HG03045 (cell line): Measurements from ENCODE around the gene VPS72.
"Not testable (repeated sequence)": the region's sequence is repeated elsewhere in the genome, so short reads cannot be mapped to it uniquely, and the experiment has no call there.

Source experiments
- ATAC-seq: cut with Tn5 transposase; IDR thresholded peaks from one replicate; pipeline ENCODE4 v1.9.1; 2021; ENCODE audit warnings: mild to moderate bottlenecking, moderate library complexity; ENCODE audit not compliant: unreplicated experiment

Gene VPS72

GRCh38 chr1:151188667-151189066 lies 1.3 kb downstream of the VPS72 start:
- not testable (repeated sequence) for ATAC-seq

- ATAC-seq, result no peak
Measured at GRCh38 chr1:151187205-151187604, 2.8 kb downstream of the VPS72 start.

GRCh38 chr1:151184211-151184610 lies 5.8 kb downstream of the VPS72 start:
- ATAC-seq, result no peak

- no peak for ATAC-seq
Measured at GRCh38 chr1:151176514-151177045, 13.4 kb downstream of the VPS72 start.

- no peak for ATAC-seq
Measured at GRCh38 chr1:151175863-151176262, 14.1 kb downstream of the VPS72 start, which contains the start of gene TMOD4. Gene TMOD4, minus strand, starts transcription at chr1:151175981. Its CDS starts 1,106 bp downstream, at chr1:151174875.

GRCh38 chr1:151175041-151175741 lies 14.8 kb downstream of the VPS72 start:
- no peak for ATAC-seq

- ATAC-seq, result no peak
Measured at GRCh38 chr1:151171190-151171589, 18.8 kb downstream of the VPS72 start.

GRCh38 chr1:151167116-151167515 lies 22.9 kb downstream of the VPS72 start:
- no peak for ATAC-seq

GRCh38 chr1:151166505-151166956 lies 23.5 kb downstream of the VPS72 start:
- no peak for ATAC-seq

GRCh38 chr1:151165738-151166504 lies 24.1 kb downstream of the VPS72 start, which contains the start of the genes LYSMD1 and SCNM1:
Gene LYSMD1, minus strand, starts transcription at chr1:151165902. Its CDS starts 644 bp downstream, at chr1:151165258.
Gene SCNM1, plus strand, starts transcription at chr1:151166144. Its CDS starts 9 bp downstream, at chr1:151166153.
- ATAC-seq, result peak; percentile 86

- ATAC-seq, result no peak
Measured at GRCh38 chr1:151165281-151165737, 24.7 kb downstream of the VPS72 start.

GRCh38 chr1:151164732-151165280 lies 25.2 kb downstream of the VPS72 start:
- ATAC-seq, result no peak

- ATAC-seq, result no peak
Measured at GRCh38 chr1:151159373-151159772, 30.6 kb downstream of the VPS72 start.

GRCh38 chr1:151158751-151159251 lies 31.2 kb downstream of the VPS72 start:
- no peak for ATAC-seq

- ATAC-seq, result no peak
Measured at GRCh38 chr1:151158326-151158725, 31.7 kb downstream of the VPS72 start.

- ATAC-seq, result no peak
Measured at GRCh38 chr1:151157067-151157531, 32.9 kb downstream of the VPS72 start.

- ATAC-seq, result peak; percentile 73
Measured at GRCh38 chr1:151156515-151156819, 33.5 kb downstream of the VPS72 start, which contains the start of gene TNFAIP8L2. Gene TNFAIP8L2, plus strand, starts transcription at chr1:151156649. Its CDS starts 2,049 bp downstream, at chr1:151158698.

GRCh38 chr1:151147665-151148064 lies 42.3 kb downstream of the VPS72 start:
- ATAC-seq, result no peak

- ATAC-seq, result no peak
Measured at GRCh38 chr1:151147132-151147503, 42.9 kb downstream of the VPS72 start.

- ATAC-seq, result peak; percentile 96
Measured at GRCh38 chr1:151146412-151147131, 43.4 kb downstream of the VPS72 start, which contains the start of gene SEMA6C. Gene SEMA6C, minus strand, starts transcription at chr1:151146631. Its CDS starts 4,010 bp downstream, at chr1:151142621.
